GM18909 (cell line): ENCODE data around the gene CMTM4.
"Not testable (repeated sequence)": the region's sequence is repeated elsewhere in the genome, so short reads cannot be mapped to it uniquely, and the experiment has no call there.

Source experiments
- ATAC-seq: cut with Tn5 transposase; IDR thresholded peaks from one replicate; pipeline ENCODE4 v1.9.1; 2021; ENCODE audit warnings: mild to moderate bottlenecking; ENCODE audit not compliant: unreplicated experiment, poor library complexity

CMTM4 gene

DNA sequence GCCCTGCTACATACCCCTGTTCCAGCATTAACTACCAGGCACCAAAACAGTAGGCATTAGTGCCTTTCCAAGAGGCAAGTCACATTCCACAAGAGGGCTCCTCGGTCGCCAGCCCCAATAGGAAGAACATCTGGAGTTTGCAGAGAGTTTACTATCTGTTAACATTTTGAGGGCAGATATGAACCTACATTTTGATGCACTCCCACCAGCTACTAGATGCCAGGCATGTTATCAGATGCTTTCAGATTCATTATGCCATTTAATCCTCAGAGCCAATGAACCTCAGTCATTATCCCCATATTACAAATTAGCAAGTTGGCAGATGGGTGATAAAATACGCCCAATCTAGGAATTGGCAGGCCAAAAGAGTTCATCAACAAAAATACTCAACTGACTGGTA, 121.5 kb downstream of the CMTM4 start:
- no peak for ATAC-seq

DNA sequence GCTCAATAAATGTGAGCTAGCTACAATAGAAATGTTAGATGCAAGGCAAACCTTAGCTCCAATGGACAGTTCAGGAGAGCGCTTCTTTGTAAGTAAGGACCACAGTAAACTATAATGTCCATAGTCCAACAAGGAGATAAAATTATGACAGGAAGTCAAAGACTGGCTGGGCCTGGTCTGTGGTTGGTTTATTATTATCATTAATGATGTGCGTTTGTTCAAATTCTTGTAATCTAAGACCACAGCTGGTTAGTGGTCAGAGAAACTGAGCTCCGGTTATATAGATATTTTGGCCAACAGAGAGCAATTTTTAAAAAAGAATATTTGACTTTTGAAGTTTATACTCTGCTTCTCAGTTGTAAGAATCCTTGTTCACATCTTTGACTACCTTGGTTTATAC, 122.0 kb downstream of the CMTM4 start:
- ATAC-seq, result no peak

- no peak for ATAC-seq
Measured at GRCh38 chr16:66574081-66574480, 122.5 kb downstream of the CMTM4 start.

DNA sequence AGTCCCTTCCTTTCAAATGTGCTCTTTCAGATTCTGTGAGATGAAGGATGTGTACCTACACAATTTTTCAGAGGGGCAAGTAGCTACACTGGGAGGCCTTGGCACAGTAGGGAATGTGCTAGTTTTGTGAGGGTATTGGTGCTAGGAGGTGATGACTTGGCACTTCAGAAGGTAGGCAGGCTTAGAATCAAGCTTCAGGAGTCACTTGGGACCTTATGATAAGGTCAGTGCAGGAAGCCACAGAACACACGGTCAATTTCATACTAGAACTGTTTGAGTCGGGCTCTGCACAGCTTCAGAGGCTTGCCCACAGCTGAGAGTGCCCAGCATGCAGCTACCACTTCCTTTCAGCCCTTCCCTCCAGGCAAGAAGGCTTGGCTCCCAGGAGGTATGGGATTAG, 124.2 kb downstream of the CMTM4 start:
- ATAC-seq, result no peak

- ATAC-seq, result no peak
Measured at GRCh38 chr16:66569827-66570405, 126.6 kb downstream of the CMTM4 start.

GRCh38 chr16:66569131-66569530, 127.4 kb downstream of the CMTM4 start:
- ATAC-seq, result no peak

GRCh38 chr16:66568355-66568754, 128.2 kb downstream of the CMTM4 start:
- no peak for ATAC-seq

DNA sequence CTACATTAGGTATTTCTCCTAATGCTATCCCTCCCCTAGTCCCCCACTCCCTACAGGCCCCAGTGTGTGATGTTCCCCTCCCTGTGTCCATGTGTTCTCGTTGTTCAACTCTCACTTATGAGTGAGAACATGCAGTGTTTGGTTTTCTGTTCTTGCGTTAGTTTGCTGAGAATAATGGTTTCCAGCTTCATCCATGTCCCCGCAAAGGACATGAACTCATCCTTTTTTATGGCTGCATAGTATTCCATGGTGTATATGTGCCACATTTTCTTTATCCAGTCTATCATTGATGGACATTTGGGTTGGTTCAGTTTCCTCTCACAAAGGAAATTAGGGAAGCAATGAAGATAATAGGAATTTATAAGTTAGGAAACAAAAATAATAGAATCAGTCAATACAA, 129.3 kb downstream of the CMTM4 start:
- not testable (repeated sequence) for ATAC-seq

DNA sequence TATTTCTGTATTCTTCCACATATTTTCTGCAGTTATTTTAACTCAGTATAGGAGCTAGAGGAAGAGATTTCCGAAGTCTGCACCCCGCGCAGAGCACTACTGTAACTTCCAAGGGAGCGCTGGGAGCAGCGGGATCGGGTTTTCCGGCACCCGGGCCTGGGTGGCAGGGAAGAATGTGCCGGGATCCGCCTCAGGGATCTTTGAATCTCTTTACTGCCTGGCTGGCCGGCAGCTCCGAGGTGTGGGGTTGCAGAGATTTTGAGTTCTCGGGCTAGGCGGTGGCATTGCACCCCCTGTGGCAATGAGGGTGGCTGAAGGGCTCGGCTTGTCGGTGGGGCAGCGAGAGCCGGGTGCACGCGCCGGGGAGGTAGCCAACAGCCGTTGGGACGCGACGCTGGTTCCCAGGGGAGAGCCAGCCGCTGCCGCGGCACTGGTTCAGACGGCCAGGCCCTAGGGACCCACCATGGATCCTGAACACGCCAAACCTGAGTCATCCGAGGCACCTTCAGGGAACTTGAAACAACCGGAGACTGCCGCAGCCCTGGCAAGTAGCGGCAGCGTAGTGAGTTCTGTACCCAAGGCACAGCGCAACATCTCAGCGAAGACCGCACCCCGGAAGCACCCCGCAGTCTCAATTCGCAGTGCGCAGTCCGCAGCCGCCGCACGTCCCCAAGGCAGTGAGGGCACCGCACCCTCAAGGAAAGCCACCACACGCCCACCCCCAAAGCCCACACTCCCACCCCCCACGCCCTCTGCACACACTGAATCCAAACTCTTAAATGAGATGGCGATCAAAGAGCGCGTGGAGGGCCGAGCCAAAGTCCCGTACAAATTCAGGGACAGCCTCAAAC, 130.3 kb downstream of the CMTM4 start, which contains the start of gene CMTM1:
TSS of gene CMTM1 (plus strand) at position 389 of the 851 bp plus-strand sequence. CDS start at position 464, 75 bp downstream.
- no peak for ATAC-seq
